Ramos (cell line): ENCODE data around the gene LPIN2.
"Not testable (repeated sequence)": the region's sequence is repeated elsewhere in the genome, so short reads cannot be mapped to it uniquely, and the experiment has no call there.

Experiments used
- in situ Hi-C: fragments of 300-500 bp; cut with MboI; formaldehyde crosslinking; loops from one replicate; pipeline ENCODE4 v1.14.3; 2022; ENCODE audit warnings: low sequenced_read_pairs; ENCODE audit not compliant: unreplicated experiment

The LPIN2 gene

GRCh38 chr18:3044931-3045698 is 32.2 kb upstream of the LPIN2 start:
- in situ Hi-C loops = no loop called here

GRCh38 chr18:3042379-3042778 is 29.4 kb upstream of the LPIN2 start:
- in situ Hi-C loops = no loop called here

- in situ Hi-C loops = no loop called here
Observed at GRCh38 chr18:3041843-3042242, 28.9 kb upstream of the LPIN2 start.

GRCh38 chr18:3040881-3041280 is 27.9 kb upstream of the LPIN2 start:
- in situ Hi-C loops = no loop called here

GRCh38 chr18:3040173-3040572 is 27.2 kb upstream of the LPIN2 start:
- in situ Hi-C loops = no loop called here

- in situ Hi-C loops = no loop called here
Observed at GRCh38 chr18:3037423-3037915, 24.5 kb upstream of the LPIN2 start.

- in situ Hi-C loops = no loop called here
Observed at GRCh38 chr18:3036108-3036507, 23.2 kb upstream of the LPIN2 start.

GRCh38 chr18:3035635-3036034 is 22.7 kb upstream of the LPIN2 start:
- in situ Hi-C loops = no loop called here

GRCh38 chr18:3032721-3033120 is 19.8 kb upstream of the LPIN2 start:
- in situ Hi-C loops = no loop called here

GRCh38 chr18:3029215-3029952 is 16.4 kb upstream of the LPIN2 start:
- in situ Hi-C loops = no loop called here

GRCh38 chr18:3028115-3028514 is 15.2 kb upstream of the LPIN2 start:
- in situ Hi-C loops = not testable (repeated sequence)

GRCh38 chr18:3027370-3027891 is 14.5 kb upstream of the LPIN2 start:
- in situ Hi-C loops = no loop called here

GRCh38 chr18:3025544-3025943 is 12.6 kb upstream of the LPIN2 start:
- in situ Hi-C loops = no loop called here

- in situ Hi-C loops = not testable (repeated sequence)
Observed at GRCh38 chr18:3023603-3024002, 10.7 kb upstream of the LPIN2 start.

- in situ Hi-C loops = no loop called here
Observed at GRCh38 chr18:3016585-3017297, 3.8 kb upstream of the LPIN2 start.

- in situ Hi-C loops = no loop called here
Observed at GRCh38 chr18:3015851-3016250, 2.9 kb upstream of the LPIN2 start.

GRCh38 chr18:3015204-3015592 is 2.3 kb upstream of the LPIN2 start:
- in situ Hi-C loops = no loop called here

- in situ Hi-C loops = no loop called here
Observed at GRCh38 chr18:3014503-3015203, 1.7 kb upstream of the LPIN2 start.

- in situ Hi-C loops = no loop called here
Observed at GRCh38 chr18:3012136-3013023, 564 bp downstream of the LPIN2 start.
